ENCODE measurements around the gene PGAM5.
"Not testable (repeated sequence)": the region's sequence is repeated elsewhere in the genome, so short reads cannot be mapped to it uniquely, and the experiment has no call there.

The PGAM5 gene

GRCh38 chr12:132758825-132759224, 48.2 kb downstream of the PGAM5 start:
- DNase-seq = not testable (repeated sequence)

- no peak for DNase-seq
Observed at GRCh38 chr12:132759359-132759758, 48.7 kb downstream of the PGAM5 start.

GRCh38 chr12:132761032-132761920, 50.6 kb downstream of the PGAM5 start, which contains the start of gene ANKLE2:
Gene ANKLE2, minus strand, starts transcription at chr12:132761832. Its CDS starts 34 bp downstream, at chr12:132761798.
- DNase-seq = peak; percentile 71

- DNase-seq = peak; percentile 90
Observed at GRCh38 chr12:132761921-132762583, 51.4 kb downstream of the PGAM5 start.

- DNase-seq = no peak
Observed at GRCh38 chr12:132764231-132764630, 53.6 kb downstream of the PGAM5 start.

- no peak for DNase-seq
Observed at GRCh38 chr12:132765361-132765760, 54.7 kb downstream of the PGAM5 start.

GRCh38 chr12:132766380-132767085, 55.9 kb downstream of the PGAM5 start:
- DNase-seq = no peak

- DNase-seq = peak; percentile 61
Observed at GRCh38 chr12:132771126-132771838, 60.6 kb downstream of the PGAM5 start.

Measured in activated CD4-positive, alpha-beta T cell treated with anti-CD3 and anti-CD28 coated beads, Interleukin-2, Interleukin-6, amounts not matched to agents 100 ng/mL and 50 ng/mL, durations not matched to agents 16 hours and 8 hours (primary cell).